ENCODE results near the gene TBCEL.

GRCh38 chr11:121033635-121034034 is 9.7 kb downstream of the TBCEL start:
- TF ChIP-seq CTCF (IDR thresholded peaks at IDR 0.05; ENCODE audit: low read depth, low read length, poor library complexity, severe bottlenecking): no peak
- no peak for TF ChIP-seq EZH2phosphoT487 (IDR thresholded peaks at IDR 0.05; ENCODE audit: borderline replicate concordance, low read length)

All from DOHH2 (cell line).